Panc1 (cell line): Measurements from ENCODE around the gene FAM13C. TPM values are rescaled to one million over a fixed set of nuclear protein-coding genes. Genes with fewer than 3 reads are reported as not detected.

ENCODE experiments used
- ATAC-seq: fragments of 200-7000 bp; cut with Tn5 transposase; 2 replicates; pipeline ENCODE4 v1.9.1; 2020; ENCODE audit warnings: mild to moderate bottlenecking, moderate library complexity
- BruUV-seq: library from RNA; stranded (reverse); fragments of 400-500 nt; replicated peaks from 2 replicates; lab custom pipeline; 2021; lab: Mats Ljungman, UMichigan
- CTCF ChIA-PET: fragments of 300-600 bp; sonication (Branson Sonifier 250); formaldehyde crosslinking; loops from one replicate; lab custom pipeline; 2022; ENCODE audit warnings: antibody characterized with exemption; lab: Charles Lee
- POLR2A ChIA-PET: fragments of 300-600 bp; sonication (Branson Sonifier 250); formaldehyde crosslinking; loops from one replicate; lab custom pipeline; 2022; ENCODE audit warnings: antibody characterized with exemption; lab: Charles Lee
- DNase-seq: peaks from one replicate; pipeline ENCODE4 v3.0.0-alpha.2; 2010; ENCODE audit warnings: low read depth, low spot score
- H3K27ac ChIP-seq: 2 replicates; pipeline ENCODE4 v1.5.1; 2011; ENCODE audit warnings: mild to moderate bottlenecking, low read length, inconsistent platforms
- H3K27me3 ChIP-seq: fragments of 200-500 bp; sonication (Bioruptor generic); 2 replicates; pipeline ENCODE4 v1.6.0; 2014; ENCODE audit warnings: low read length, inconsistent platforms; ENCODE audit not compliant: control insufficient read depth, insufficient read depth
- H3K36me3 ChIP-seq: fragments of 200-500 bp; sonication (Bioruptor generic); 2 replicates; pipeline ENCODE4 v1.5.1; 2014; ENCODE audit warnings: inconsistent platforms, mild to moderate bottlenecking, low read length, moderate library complexity; ENCODE audit not compliant: control insufficient read depth, insufficient read depth
- H3K4me1 ChIP-seq: 2 replicates; pipeline ENCODE4 v1.5.1; 2011; ENCODE audit warnings: inconsistent platforms, mild to moderate bottlenecking, low read length, moderate library complexity; ENCODE audit not compliant: control insufficient read depth, insufficient read depth
- H3K4me3 ChIP-seq, 2 experiments: 2 replicates each; pipeline ENCODE4 v1.5.1; 2011 to 2012; ENCODE audit warnings: low read depth in 2 of 2, low read length in 2 of 2, mild to moderate bottlenecking in 2 of 2, inconsistent platforms in 1 of 2, moderate library complexity in 1 of 2
- H3K9me3 ChIP-seq: fragments of 200-500 bp; sonication (Bioruptor generic); 2 replicates; pipeline ENCODE4 v1.5.1; 2014; ENCODE audit warnings: low read depth, mild to moderate bottlenecking, inconsistent platforms, low read length, moderate library complexity; ENCODE audit not compliant: control insufficient read depth, insufficient read depth
- POLR2AphosphoS5 ChIP-seq: IDR thresholded peaks from 2 replicates; pipeline ENCODE4 v1.6.1; 2012; ENCODE audit warnings: mild to moderate bottlenecking, low read depth, low read length, moderate library complexity
- SIN3A ChIP-seq: IDR thresholded peaks from 2 replicates; pipeline ENCODE4 v1.6.1; 2012; ENCODE audit warnings: low read depth, mild to moderate bottlenecking, low read length, moderate library complexity, borderline replicate concordance; ENCODE audit not compliant: insufficient read depth
- TCF7L2 ChIP-seq: IDR thresholded peaks from 2 replicates; pipeline ENCODE4 v1.6.1; 2011; ENCODE audit warnings: mild to moderate bottlenecking, low read depth, low read length, inconsistent platforms
- in situ Hi-C: cut with HindIII; loops from 2 replicates; pipeline ENCODE4 v1.10.0; 2016; ENCODE audit warnings: low sequenced_read_pairs, low pct_unique_long_range_greater_than_20kb
- intact Hi-C: fragments of 100-400 bp; cut with micrococcal nuclease; formaldehyde crosslinking; loops from one replicate; pipeline ENCODE4 v1.10.0; 2022; ENCODE audit not compliant: unreplicated experiment
- total RNA-seq: library from RNA; stranded (reverse); gene quantifications from one replicate; pipeline ENCODE4 v1.2.1, GENCODE V29; 2021; ENCODE audit not compliant: unreplicated experiment
- TF ChIP-seq, protein P1 (sequence below), 2 experiments: IDR thresholded peaks; 2 replicates each; pipeline ENCODE4 v1.6.1; 2011 to 2012; ENCODE audit warnings: low read depth in 2 of 2, control low read depth in 1 of 2, low read length in 1 of 2, mild to moderate bottlenecking in 1 of 2, moderate library complexity in 1 of 2; ENCODE audit not compliant: insufficient read depth in 1 of 2
- TF ChIP-seq, protein P2 (sequence below): fragments of 450-650 bp; IDR thresholded peaks from 2 replicates; pipeline ENCODE4 v1.5.1; 2017; ENCODE audit warnings: mild to moderate bottlenecking

FAM13C gene
- total RNA-seq, 1 experiment from 2014 or later = not detected

- no peaks in the 10 kb centered on the region for H3K9me3 ChIP-seq
- H3K27me3 ChIP-seq = no peaks in the 10 kb centered on the region
- ChIA-PET POLR2A (no interaction called here), CTCF (no interaction called here)
- in situ Hi-C loops = no loop called here
- intact Hi-C loops = no loop called here
- H3K36me3 ChIP-seq = no peaks in the 10 kb centered on the region
- H3K4me1 ChIP-seq = no peaks in the 10 kb centered on the region
- BruUV-seq = no TSS peak
- no peak overlapping the region for H3K27ac ChIP-seq
- no peak overlapping the region for H3K4me3 ChIP-seq
- no peak for ATAC-seq
- DNase-seq = no peak
- no peak for TF ChIP-seq TCF7L2
- TF ChIP-seq, protein P1, sequence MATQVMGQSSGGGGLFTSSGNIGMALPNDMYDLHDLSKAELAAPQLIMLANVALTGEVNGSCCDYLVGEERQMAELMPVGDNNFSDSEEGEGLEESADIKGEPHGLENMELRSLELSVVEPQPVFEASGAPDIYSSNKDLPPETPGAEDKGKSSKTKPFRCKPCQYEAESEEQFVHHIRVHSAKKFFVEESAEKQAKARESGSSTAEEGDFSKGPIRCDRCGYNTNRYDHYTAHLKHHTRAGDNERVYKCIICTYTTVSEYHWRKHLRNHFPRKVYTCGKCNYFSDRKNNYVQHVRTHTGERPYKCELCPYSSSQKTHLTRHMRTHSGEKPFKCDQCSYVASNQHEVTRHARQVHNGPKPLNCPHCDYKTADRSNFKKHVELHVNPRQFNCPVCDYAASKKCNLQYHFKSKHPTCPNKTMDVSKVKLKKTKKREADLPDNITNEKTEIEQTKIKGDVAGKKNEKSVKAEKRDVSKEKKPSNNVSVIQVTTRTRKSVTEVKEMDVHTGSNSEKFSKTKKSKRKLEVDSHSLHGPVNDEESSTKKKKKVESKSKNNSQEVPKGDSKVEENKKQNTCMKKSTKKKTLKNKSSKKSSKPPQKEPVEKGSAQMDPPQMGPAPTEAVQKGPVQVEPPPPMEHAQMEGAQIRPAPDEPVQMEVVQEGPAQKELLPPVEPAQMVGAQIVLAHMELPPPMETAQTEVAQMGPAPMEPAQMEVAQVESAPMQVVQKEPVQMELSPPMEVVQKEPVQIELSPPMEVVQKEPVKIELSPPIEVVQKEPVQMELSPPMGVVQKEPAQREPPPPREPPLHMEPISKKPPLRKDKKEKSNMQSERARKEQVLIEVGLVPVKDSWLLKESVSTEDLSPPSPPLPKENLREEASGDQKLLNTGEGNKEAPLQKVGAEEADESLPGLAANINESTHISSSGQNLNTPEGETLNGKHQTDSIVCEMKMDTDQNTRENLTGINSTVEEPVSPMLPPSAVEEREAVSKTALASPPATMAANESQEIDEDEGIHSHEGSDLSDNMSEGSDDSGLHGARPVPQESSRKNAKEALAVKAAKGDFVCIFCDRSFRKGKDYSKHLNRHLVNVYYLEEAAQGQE (IDR thresholded peaks at IDR 0.05; ENCODE audit: insufficient read depth in 1 of 2, low read depth in 2 of 2, low read length in 1 of 2) = no peak
- no peak for TF ChIP-seq POLR2AphosphoS5
- TF ChIP-seq SIN3A = no peak
- TF ChIP-seq, protein P2, sequence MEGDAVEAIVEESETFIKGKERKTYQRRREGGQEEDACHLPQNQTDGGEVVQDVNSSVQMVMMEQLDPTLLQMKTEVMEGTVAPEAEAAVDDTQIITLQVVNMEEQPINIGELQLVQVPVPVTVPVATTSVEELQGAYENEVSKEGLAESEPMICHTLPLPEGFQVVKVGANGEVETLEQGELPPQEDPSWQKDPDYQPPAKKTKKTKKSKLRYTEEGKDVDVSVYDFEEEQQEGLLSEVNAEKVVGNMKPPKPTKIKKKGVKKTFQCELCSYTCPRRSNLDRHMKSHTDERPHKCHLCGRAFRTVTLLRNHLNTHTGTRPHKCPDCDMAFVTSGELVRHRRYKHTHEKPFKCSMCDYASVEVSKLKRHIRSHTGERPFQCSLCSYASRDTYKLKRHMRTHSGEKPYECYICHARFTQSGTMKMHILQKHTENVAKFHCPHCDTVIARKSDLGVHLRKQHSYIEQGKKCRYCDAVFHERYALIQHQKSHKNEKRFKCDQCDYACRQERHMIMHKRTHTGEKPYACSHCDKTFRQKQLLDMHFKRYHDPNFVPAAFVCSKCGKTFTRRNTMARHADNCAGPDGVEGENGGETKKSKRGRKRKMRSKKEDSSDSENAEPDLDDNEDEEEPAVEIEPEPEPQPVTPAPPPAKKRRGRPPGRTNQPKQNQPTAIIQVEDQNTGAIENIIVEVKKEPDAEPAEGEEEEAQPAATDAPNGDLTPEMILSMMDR = no peak
Observed at GRCh38 chr10:59383908-59384307, 21.6 kb upstream of the FAM13C start.

DNA sequence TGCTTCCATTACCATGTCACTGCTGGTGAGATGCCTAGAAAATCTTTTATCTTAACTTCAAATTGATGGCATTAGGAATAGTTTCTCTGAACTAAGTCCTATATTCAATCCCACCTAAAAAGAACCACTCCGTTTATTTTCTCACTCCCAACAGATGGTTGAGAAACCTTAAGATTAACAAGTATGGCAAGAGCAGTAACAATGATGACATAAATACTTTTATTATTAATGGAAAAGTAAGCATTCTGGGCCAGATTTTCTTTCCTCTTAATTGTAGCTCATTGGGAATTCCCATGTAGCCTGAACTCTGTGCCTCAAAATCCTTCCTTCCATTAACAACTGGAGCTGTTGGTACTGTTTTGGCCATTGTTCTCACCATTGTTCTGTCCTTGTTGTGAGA is 21.1 kb upstream of the FAM13C start:
- H3K4me3 ChIP-seq = no peak overlapping the region
- ATAC-seq (no peak), DNase-seq (no peak)
- H3K9me3 ChIP-seq = no peaks in the 10 kb centered on the region
- no peak overlapping the region for H3K27ac ChIP-seq
- ChIA-PET CTCF (no interaction called here), POLR2A (no interaction called here)
- intact Hi-C loops = no loop called here
- H3K4me1 ChIP-seq = no peaks in the 10 kb centered on the region
- no peaks in the 10 kb centered on the region for H3K36me3 ChIP-seq
- no peaks in the 10 kb centered on the region for H3K27me3 ChIP-seq
- BruUV-seq = no TSS peak
- in situ Hi-C loops = no loop called here
- TF ChIP-seq SIN3A (no peak), POLR2AphosphoS5 (no peak), TCF7L2 (no peak)
- TF ChIP-seq, protein P1 (IDR thresholded peaks at IDR 0.05; ENCODE audit: insufficient read depth in 1 of 2, low read depth in 2 of 2, low read length in 1 of 2) = no peak
- TF ChIP-seq, protein P2 = no peak
